Measurements from ENCODE around the gene LY86. TPM values are rescaled to one million over a fixed set of nuclear protein-coding genes. Genes with fewer than 3 reads are reported as not detected.
A peak's percentile ranks its signal among the peaks of the same experiment; 100 is the strongest.

The LY86 gene
- total RNA-seq, 3 donors from 2014 or later, result 1.2 to 2.8 (median 1.6) TPM

- H3K9me3 ChIP-seq, result no peaks in the 10 kb centered on the region
- intact Hi-C loops (cut with DNase I, micrococcal nuclease), result no loop called here
- DNase-seq, result peak; percentile 85 to 90 (median 88)
- TF ChIP-seq CTCF (IDR thresholded peaks at IDR 0.05), result peak; percentile 52
- H3K36me3 ChIP-seq (ENCODE audit: low read depth), result no peaks in the 10 kb centered on the region
- peaks cover 79% of the 10 kb centered on the region for H3K4me1 ChIP-seq (ENCODE audit: low read depth)
- ATAC-seq, result peak; percentile 48
- H3K4me3 ChIP-seq, result no peak overlapping the region
Measured at GRCh38 chr6:6696867-6697531, 108.5 kb downstream of the LY86 start.

GRCh38 chr6:6697620-6698019, 109.1 kb downstream of the LY86 start:
- no peaks in the 10 kb centered on the region for H3K9me3 ChIP-seq
- no peak overlapping the region for H3K4me3 ChIP-seq
- H3K36me3 ChIP-seq (ENCODE audit: low read depth), result no peaks in the 10 kb centered on the region
- intact Hi-C loops (cut with DNase I, micrococcal nuclease), result no loop called here
- no peak for TF ChIP-seq CTCF (IDR thresholded peaks at IDR 0.05)
- ATAC-seq, result peak; percentile 9
- peaks cover 83% of the 10 kb centered on the region for H3K4me1 ChIP-seq (ENCODE audit: low read depth)
- DNase-seq, result no peak

GRCh38 chr6:6699741-6700367, 111.3 kb downstream of the LY86 start:
- Histone ChIP-seq H3K4me3 (no peak overlapping the region), H3K9me3 (no peaks in the 10 kb centered on the region), H3K36me3 (ENCODE audit: low read depth) (no peaks in the 10 kb centered on the region), H3K4me1 (ENCODE audit: low read depth) (peaks cover 76% of the 10 kb centered on the region)
- peak; percentile 82 to 95 (median 85) for DNase-seq
- TF ChIP-seq CTCF (IDR thresholded peaks at IDR 0.05), result no peak
- intact Hi-C loops (cut with DNase I, micrococcal nuclease), result no loop called here
- ATAC-seq, result peak; percentile 72

- no peaks in the 10 kb centered on the region for H3K9me3 ChIP-seq
- H3K4me1 ChIP-seq (ENCODE audit: low read depth), result peaks cover 69% of the 10 kb centered on the region
- TF ChIP-seq CTCF (IDR thresholded peaks at IDR 0.05), result no peak
- ATAC-seq (no peak), DNase-seq (no peak)
- H3K4me3 ChIP-seq, result no peak overlapping the region
- no peaks in the 10 kb centered on the region for H3K36me3 ChIP-seq (ENCODE audit: low read depth)
- intact Hi-C loops (cut with DNase I, micrococcal nuclease), result no loop called here
Measured at GRCh38 chr6:6700407-6701270, 112.1 kb downstream of the LY86 start.

- ATAC-seq (peak; percentile 36), DNase-seq (peak; percentile 73 to 77 (median 74))
- Histone ChIP-seq H3K4me3 (no peak overlapping the region), H3K4me1 (ENCODE audit: low read depth) (peaks cover 58% of the 10 kb centered on the region), H3K36me3 (ENCODE audit: low read depth) (no peaks in the 10 kb centered on the region), H3K9me3 (no peaks in the 10 kb centered on the region)
- intact Hi-C loops (cut with DNase I, micrococcal nuclease), result no loop called here
- no peak for TF ChIP-seq CTCF (IDR thresholded peaks at IDR 0.05)
Measured at GRCh38 chr6:6701864-6702263, 113.3 kb downstream of the LY86 start.

All from mucosa of descending colon (tissue), 3 donors.